Astrocyte (in vitro differentiated cells and primary cell): ENCODE results near the gene MAGI1.

Source experiments
- CTCF ChIP-seq: IDR thresholded peaks from 2 replicates; pipeline ENCODE4 v1.5.1; 2011; ENCODE audit warnings: low read depth, mild to moderate bottlenecking, inconsistent platforms, low read length, moderate library complexity; ENCODE audit not compliant: insufficient read depth
- EZH2 ChIP-seq: IDR thresholded peaks from 2 replicates; pipeline ENCODE4 v1.6.1; 2012; ENCODE audit warnings: mild to moderate bottlenecking, low read length, inconsistent platforms; ENCODE audit not compliant: insufficient read depth

GRCh38 chr3:65851827-65852226 lies 186.9 kb downstream of the MAGI1 start:
- no peak for TF ChIP-seq CTCF
- no peak for TF ChIP-seq EZH2
